Skeletal muscle tissue (tissue), 4 donors: Measurements from ENCODE around the gene CLCN3. TPM values are rescaled to one million over a fixed set of nuclear protein-coding genes. Genes with fewer than 3 reads are reported as not detected.
A peak's percentile ranks its signal among the peaks of the same experiment; 100 is the strongest.
"Not testable (repeated sequence)": the region's sequence is repeated elsewhere in the genome, so short reads cannot be mapped to it uniquely, and the experiment has no call there.

Experiments used
- H3K27ac ChIP-seq: one replicate; pipeline ENCODE4 v1.7.0; 2013; ENCODE audit warnings: mild to moderate bottlenecking, low read depth, low read length, inconsistent platforms
- H3K27me3 ChIP-seq, 3 donors: one replicate each; pipeline ENCODE4 v1.7.0; 2013; ENCODE audit warnings: low read length in 3 of 3; ENCODE audit not compliant: control insufficient read depth in 3 of 3, insufficient read depth in 3 of 3
- H3K36me3 ChIP-seq, 3 donors: one replicate each; pipeline ENCODE4 v1.7.0; 2013; ENCODE audit warnings: low read length in 3 of 3; ENCODE audit not compliant: control insufficient read depth in 3 of 3, insufficient read depth in 3 of 3
- H3K4me1 ChIP-seq, 3 donors: one replicate each; pipeline ENCODE4 v1.7.0; 2013; ENCODE audit warnings: low read length in 3 of 3, mild to moderate bottlenecking in 3 of 3; ENCODE audit not compliant: control insufficient read depth in 3 of 3, insufficient read depth in 3 of 3
- H3K4me3 ChIP-seq, 3 donors: one replicate each; pipeline ENCODE4 v1.7.0; 2013; ENCODE audit warnings: low read length in 3 of 3
- H3K9ac ChIP-seq, 3 donors: one replicate each; pipeline ENCODE4 v1.7.0; 2013; ENCODE audit warnings: low read length in 3 of 3, mild to moderate bottlenecking in 3 of 3, moderate library complexity in 2 of 3, low read depth in 1 of 3
- H3K9me3 ChIP-seq, 3 donors: one replicate each; pipeline ENCODE4 v1.7.0; 2013; ENCODE audit warnings: low read length in 3 of 3; ENCODE audit not compliant: control insufficient read depth in 3 of 3
- total RNA-seq: library from RNA; depleted of rRNA; stranded (reverse); fragments of >200 nt; gene quantifications from one replicate; pipeline ENCODE4 v1.2.3, GENCODE V29; 2014
- donor health status: Osteomylitis.

Gene CLCN3
- total RNA-seq, 1 donor from 2014 or later: 25.1 TPM

- peaks cover 9 to 10% (median 9%) of the 10 kb centered on the region in 3 donors for H3K4me1 ChIP-seq
- no peaks in the 10 kb centered on the region for H3K9me3 ChIP-seq
- no peaks in the 10 kb centered on the region for H3K36me3 ChIP-seq
- no peak overlapping the region for H3K27ac ChIP-seq
- H3K4me3 ChIP-seq: no peak overlapping the region
- H3K27me3 ChIP-seq: no peaks in the 10 kb centered on the region
- no peak overlapping the region for H3K9ac ChIP-seq
Measured at GRCh38 chr4:169616846-169617245, 3.5 kb upstream of the CLCN3 start.

GRCh38 chr4:169617306-169617705, 3.1 kb upstream of the CLCN3 start:
- Histone ChIP-seq H3K9me3 (no peaks in the 10 kb centered on the region), H3K4me1 (peaks cover 5 to 14% (median 9%) of the 10 kb centered on the region in 3 donors), H3K27me3 (no peaks in the 10 kb centered on the region), H3K4me3 (no peak overlapping the region), H3K9ac (no peak overlapping the region), H3K36me3 (no peaks in the 10 kb centered on the region), H3K27ac (no peak overlapping the region)

DNA sequence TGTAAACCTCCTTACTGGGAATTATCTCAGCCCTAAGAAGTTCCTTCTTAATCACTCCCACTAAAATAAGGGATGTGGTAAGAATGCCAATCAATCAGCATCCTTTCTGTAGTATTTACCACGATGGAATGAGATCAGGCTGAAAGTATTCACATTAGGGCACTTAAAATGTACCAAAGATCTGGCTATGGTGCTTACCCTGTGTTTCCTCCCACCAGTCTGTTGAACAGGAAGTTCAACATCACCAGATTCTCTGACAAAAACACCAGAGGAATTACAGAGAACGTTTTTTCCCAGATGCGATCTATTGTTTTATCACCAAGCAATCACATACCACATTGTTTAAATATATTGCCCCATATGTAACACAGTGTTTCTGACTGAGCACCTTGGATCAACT, 2.1 kb upstream of the CLCN3 start:
- H3K9ac ChIP-seq: no peak overlapping the region
- no peaks in the 10 kb centered on the region for H3K27me3 ChIP-seq
- H3K4me1 ChIP-seq: peaks cover 5 to 10% (median 8%) of the 10 kb centered on the region in 3 donors
- H3K9me3 ChIP-seq: no peaks in the 10 kb centered on the region
- no peaks in the 10 kb centered on the region for H3K36me3 ChIP-seq
- no peak overlapping the region for H3K27ac ChIP-seq
- no peak overlapping the region for H3K4me3 ChIP-seq

- H3K9ac ChIP-seq: peak overlapping the region in 2 of 3 donors; percentile 95 to 98
- H3K27ac ChIP-seq: peak overlapping the region; percentile 99
- peak overlapping the region; percentile 72 to 97 (median 92) for H3K4me3 ChIP-seq
Measured at GRCh38 chr4:169618986-169619385, 1.4 kb upstream of the CLCN3 start.

GRCh38 chr4:169619518-169619957, 840 bp upstream of the CLCN3 start:
- H3K9ac ChIP-seq: peak overlapping the region; percentile 95 to 98 (median 96)
- no peaks in the 10 kb centered on the region for H3K9me3 ChIP-seq
- no peaks in the 10 kb centered on the region for H3K27me3 ChIP-seq
- H3K27ac ChIP-seq: peak overlapping the region; percentile 99
- H3K36me3 ChIP-seq: no peaks in the 10 kb centered on the region
- H3K4me3 ChIP-seq: peak overlapping the region; percentile 72 to 97 (median 92)
- peaks cover 2 to 8% (median 6%) of the 10 kb centered on the region in 3 donors for H3K4me1 ChIP-seq

More at GRCh38 chr4:169618986-169619385, 1.4 kb upstream of the CLCN3 start:
- H3K36me3 ChIP-seq: no peaks in the 10 kb centered on the region
- H3K9me3 ChIP-seq: no peaks in the 10 kb centered on the region
- H3K27me3 ChIP-seq: no peaks in the 10 kb centered on the region
- H3K4me1 ChIP-seq: peaks cover 2 to 8% (median 6%) of the 10 kb centered on the region in 3 donors

- Histone ChIP-seq H3K36me3 (no peaks in the 10 kb centered on the region), H3K9me3 (no peaks in the 10 kb centered on the region), H3K27ac (peak overlapping the region; percentile 99), H3K27me3 (no peaks in the 10 kb centered on the region), H3K9ac (peak overlapping the region; percentile 94 to 99 (median 95)), H3K4me3 (peak overlapping the region; percentile 72 to 97 (median 92)), H3K4me1 (peaks cover 5 to 10% (median 8%) of the 10 kb centered on the region in 3 donors)
Measured at GRCh38 chr4:169620880-169621248, 486 bp downstream of the CLCN3 start.

GRCh38 chr4:169621731-169622492, 1.5 kb downstream of the CLCN3 start:
- Histone ChIP-seq H3K27me3 (no peaks in the 10 kb centered on the region), H3K27ac (peak overlapping the region; percentile 55), H3K4me1 (peaks cover 7 to 12% (median 10%) of the 10 kb centered on the region in 3 donors), H3K4me3 (peak overlapping the region; percentile 72 to 97 (median 92)), H3K9ac (peak overlapping the region; percentile 94 to 99 (median 95)), H3K9me3 (no peaks in the 10 kb centered on the region), H3K36me3 (no peaks in the 10 kb centered on the region)

- H3K27ac ChIP-seq: peak overlapping the region; percentile 55
- H3K36me3 ChIP-seq: no peaks in the 10 kb centered on the region
- peak overlapping the region; percentile 54 to 95 (median 94) for H3K9ac ChIP-seq
- no peaks in the 10 kb centered on the region for H3K27me3 ChIP-seq
- H3K9me3 ChIP-seq: no peaks in the 10 kb centered on the region
- peak overlapping the region; percentile 40 to 92 (median 72) for H3K4me3 ChIP-seq
- peaks cover 10 to 12% (median 12%) of the 10 kb centered on the region in 3 donors for H3K4me1 ChIP-seq
Measured at GRCh38 chr4:169622566-169622965, 2.2 kb downstream of the CLCN3 start.

- not testable (repeated sequence) for H3K4me3 ChIP-seq, H3K9me3 ChIP-seq, H3K36me3 ChIP-seq, H3K27me3 ChIP-seq, H3K9ac ChIP-seq, H3K27ac ChIP-seq
- peaks cover 10 to 12% (median 12%) of the 10 kb centered on the region in 3 donors for H3K4me1 ChIP-seq
Measured at GRCh38 chr4:169624012-169624411, 3.6 kb downstream of the CLCN3 start.

- Histone ChIP-seq H3K4me3 (no peak overlapping the region), H3K27me3 (no peaks in the 10 kb centered on the region), H3K9me3 (no peaks in the 10 kb centered on the region), H3K36me3 (no peaks in the 10 kb centered on the region), H3K27ac (peak overlapping the region; percentile 16), H3K9ac (no peak overlapping the region), H3K4me1 (peaks cover 6 to 10% (median 10%) of the 10 kb centered on the region in 3 donors)
Measured at GRCh38 chr4:169625886-169626285, 5.5 kb downstream of the CLCN3 start.
